ENCODE results near the gene E2F7.

E2F7 gene

GRCh38 chr12:77062846-77063461 lies 2.4 kb downstream of the E2F7 start:
- DNase-seq (ENCODE audit: low read depth in 1 of 2, low spot score in 1 of 2), result no peak

GRCh38 chr12:77062396-77062795 lies 3.0 kb downstream of the E2F7 start:
- DNase-seq (ENCODE audit: low read depth in 1 of 2, low spot score in 1 of 2), result no peak

GRCh38 chr12:77060883-77061240 lies 4.5 kb downstream of the E2F7 start:
- DNase-seq (ENCODE audit: low read depth in 1 of 2, low spot score in 1 of 2), result no peak

GRCh38 chr12:77060136-77060882 lies 5.1 kb downstream of the E2F7 start:
- DNase-seq (ENCODE audit: low read depth in 1 of 2, low spot score in 1 of 2), result no peak

- DNase-seq (ENCODE audit: low read depth in 1 of 2, low spot score in 1 of 2), result no peak
These were observed 6.6 kb downstream of the E2F7 start for GRCh38 chr12:77058740-77059139.

GRCh38 chr12:77054851-77055250 lies 10.5 kb downstream of the E2F7 start:
- no peak for DNase-seq (ENCODE audit: low read depth in 1 of 2, low spot score in 1 of 2)

- DNase-seq (ENCODE audit: low read depth in 1 of 2, low spot score in 1 of 2), result no peak
These were observed 12.1 kb downstream of the E2F7 start for GRCh38 chr12:77053259-77053658.

- DNase-seq (ENCODE audit: low read depth in 1 of 2, low spot score in 1 of 2), result peak in 1 of 2 donors; percentile 18
These were observed 15.5 kb downstream of the E2F7 start for GRCh38 chr12:77049767-77050353.

GRCh38 chr12:77047341-77048109 lies 17.8 kb downstream of the E2F7 start:
- no peak for DNase-seq (ENCODE audit: low read depth in 1 of 2, low spot score in 1 of 2)

- no peak for DNase-seq (ENCODE audit: low read depth in 1 of 2, low spot score in 1 of 2)
These were observed 18.9 kb downstream of the E2F7 start for GRCh38 chr12:77046468-77046867.

GRCh38 chr12:77045183-77045582 lies 20.2 kb downstream of the E2F7 start:
- no peak for DNase-seq (ENCODE audit: low read depth in 1 of 2, low spot score in 1 of 2)

GRCh38 chr12:77044721-77045120 lies 20.6 kb downstream of the E2F7 start:
- DNase-seq (ENCODE audit: low read depth in 1 of 2, low spot score in 1 of 2), result no peak

- no peak for DNase-seq (ENCODE audit: low read depth in 1 of 2, low spot score in 1 of 2)
These were observed 22.5 kb downstream of the E2F7 start for GRCh38 chr12:77042833-77043232.

GRCh38 chr12:77040231-77040630 lies 25.1 kb downstream of the E2F7 start:
- no peak for DNase-seq (ENCODE audit: low read depth in 1 of 2, low spot score in 1 of 2)

GRCh38 chr12:77035226-77035625 lies 30.1 kb downstream of the E2F7 start:
- no peak for DNase-seq (ENCODE audit: low read depth in 1 of 2, low spot score in 1 of 2)

GRCh38 chr12:77033658-77034536 lies 31.5 kb downstream of the E2F7 start:
- no peak for DNase-seq (ENCODE audit: low read depth in 1 of 2, low spot score in 1 of 2)

GRCh38 chr12:77032406-77032805 lies 33.0 kb downstream of the E2F7 start:
- DNase-seq (ENCODE audit: low read depth in 1 of 2, low spot score in 1 of 2), result no peak

- no peak for DNase-seq (ENCODE audit: low read depth in 1 of 2, low spot score in 1 of 2)
These were observed 33.6 kb downstream of the E2F7 start for GRCh38 chr12:77031745-77032144.

- no peak for DNase-seq (ENCODE audit: low read depth in 1 of 2, low spot score in 1 of 2)
These were observed 39.5 kb downstream of the E2F7 start for GRCh38 chr12:77025782-77026314.

GRCh38 chr12:77023501-77023900 lies 41.9 kb downstream of the E2F7 start:
- DNase-seq (ENCODE audit: low read depth in 1 of 2, low spot score in 1 of 2), result no peak

GRCh38 chr12:77019920-77020319 lies 45.4 kb downstream of the E2F7 start:
- DNase-seq (ENCODE audit: low read depth in 1 of 2, low spot score in 1 of 2), result no peak
